Hepatic stellate cell (primary cell): ENCODE measurements around the gene MGA.

Experiments
- DNase-seq: peaks from one replicate; pipeline ENCODE4 v3.0.0; 2011; ENCODE audit warnings: low spot score

Gene MGA

DNA sequence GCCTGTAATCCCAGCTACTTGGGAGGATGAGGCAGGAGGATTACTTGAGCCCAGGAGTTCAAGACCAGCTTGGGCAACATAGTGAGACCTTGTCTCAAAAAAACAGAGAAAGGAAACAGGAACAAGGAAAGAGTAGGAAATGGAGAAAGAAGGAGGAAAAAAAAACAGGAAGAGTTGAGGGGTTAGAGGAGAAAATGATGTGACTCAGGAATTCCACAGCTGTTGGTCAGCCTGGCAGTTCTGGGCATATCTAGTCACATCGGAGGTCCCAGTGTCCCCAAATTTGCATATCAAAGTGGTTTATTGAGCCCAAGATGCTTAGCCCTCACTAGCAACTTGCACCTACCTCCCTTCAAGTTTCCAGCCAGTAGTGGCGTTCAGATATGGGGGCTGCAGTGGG, 148.9 kb downstream of the MGA start:
- DNase-seq = no peak

- DNase-seq = no peak
Measured at GRCh38 chr15:41809526-41810220, 149.5 kb downstream of the MGA start.

DNA sequence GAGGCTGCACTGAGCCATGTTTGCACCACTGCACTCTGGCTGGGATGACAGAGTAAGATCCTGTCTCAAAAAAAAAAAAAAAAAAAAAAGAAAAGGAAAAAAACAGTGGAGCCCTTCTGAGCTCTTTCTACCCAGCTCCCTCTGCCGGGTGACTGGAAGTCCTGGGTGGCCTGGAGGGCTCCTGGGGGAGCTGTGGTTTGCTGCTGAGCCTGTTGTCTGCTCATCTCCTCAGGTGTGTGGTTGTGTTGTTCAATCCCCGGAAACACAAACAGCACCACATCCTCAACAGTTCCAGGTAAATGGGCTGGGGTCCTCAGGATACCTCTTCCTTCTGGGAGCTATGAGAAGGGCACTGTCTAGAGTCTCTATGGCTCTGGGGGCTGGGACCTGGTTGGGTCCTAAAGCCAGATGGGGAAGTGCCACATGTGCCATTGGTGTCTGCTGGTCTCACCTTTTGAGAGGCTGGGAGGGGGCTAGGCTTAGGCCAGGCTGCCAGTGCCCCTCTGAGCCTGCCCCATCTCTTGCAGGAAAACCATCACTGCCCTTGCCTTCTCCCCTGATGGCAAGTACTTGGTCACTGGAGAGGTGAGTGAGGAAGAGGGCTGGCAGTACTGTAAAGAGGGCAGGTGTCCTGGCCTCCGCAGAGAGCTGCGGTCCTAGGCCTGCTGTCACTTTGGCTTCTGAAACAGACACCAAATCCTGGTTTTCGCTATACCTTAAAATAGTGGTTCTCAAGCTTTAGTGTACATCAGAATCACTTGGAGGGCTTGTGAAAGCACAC, 150.6 kb downstream of the MGA start:
- no peak for DNase-seq

GRCh38 chr15:41811432-41812195, 151.4 kb downstream of the MGA start:
- peak; percentile 91 for DNase-seq

- DNase-seq = no peak
Measured at GRCh38 chr15:41812820-41813375, 152.7 kb downstream of the MGA start.

DNA sequence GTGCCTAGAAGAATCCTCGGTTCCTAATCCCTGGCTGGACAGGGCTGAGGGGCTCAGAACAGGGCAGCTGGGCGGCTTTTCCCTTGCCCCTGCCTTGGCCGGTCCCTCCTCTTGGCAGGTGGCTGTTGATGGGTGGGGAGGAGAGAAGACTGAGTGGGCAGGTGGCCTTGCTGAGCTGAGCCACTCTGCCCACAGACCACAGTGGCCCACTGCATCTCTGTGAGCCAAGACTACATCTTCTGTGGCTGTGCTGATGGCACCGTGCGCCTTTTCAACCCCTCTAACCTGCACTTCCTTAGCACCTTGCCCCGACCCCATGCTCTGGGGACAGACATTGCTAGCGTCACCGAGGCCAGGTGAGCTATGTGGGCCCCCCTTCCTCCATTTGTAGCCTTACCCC, 153.2 kb downstream of the MGA start:
- DNase-seq = no peak

- DNase-seq = no peak
Measured at GRCh38 chr15:41814534-41814933, 154.3 kb downstream of the MGA start.

DNA sequence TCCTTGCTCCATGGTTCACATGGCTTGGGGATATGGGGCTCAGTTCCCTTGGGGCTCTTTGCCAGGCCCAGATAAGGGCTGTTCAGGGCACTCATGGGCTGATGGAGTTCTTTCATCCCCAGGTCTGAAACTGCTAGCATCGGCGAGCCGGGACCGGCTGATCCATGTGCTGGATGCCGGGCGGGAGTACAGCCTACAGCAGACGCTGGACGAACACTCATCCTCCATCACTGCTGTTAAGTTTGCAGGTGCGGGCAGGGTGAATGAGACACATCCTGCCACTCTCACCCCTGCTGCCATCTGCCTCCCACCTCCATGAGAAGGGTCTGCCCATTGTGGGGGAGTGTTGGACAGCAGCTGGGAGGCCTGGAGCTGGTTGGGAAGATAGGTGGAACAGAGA, 156.6 kb downstream of the MGA start:
- no peak for DNase-seq

- DNase-seq = no peak
Measured at GRCh38 chr15:41817327-41817726, 157.1 kb downstream of the MGA start.

GRCh38 chr15:41817781-41818180, 157.6 kb downstream of the MGA start:
- DNase-seq = no peak

- no peak for DNase-seq
Measured at GRCh38 chr15:41819455-41820050, 159.3 kb downstream of the MGA start.

- no peak for DNase-seq
Measured at GRCh38 chr15:41820791-41821423, 160.7 kb downstream of the MGA start.

- DNase-seq = no peak
Measured at GRCh38 chr15:41821831-41822230, 161.6 kb downstream of the MGA start.

- no peak for DNase-seq
Measured at GRCh38 chr15:41822471-41822870, 162.3 kb downstream of the MGA start.
